AG09309 (cell line): ENCODE results near the gene MS4A4A.
"Not testable (repeated sequence)": the region's sequence is repeated elsewhere in the genome, so short reads cannot be mapped to it uniquely, and the experiment has no call there.

ENCODE experiments used
- DNase-seq: peaks from one replicate; pipeline ENCODE4 v3.0.0-alpha.2; 2010; ENCODE audit warnings: low read depth
- H3K4me3 ChIP-seq: 2 replicates; pipeline ENCODE4 v1.5.1; 2011; ENCODE audit warnings: mild to moderate bottlenecking, low read depth, low read length, moderate library complexity; ENCODE audit not compliant: control insufficient read depth
- TF ChIP-seq, protein P1 (sequence below): IDR thresholded peaks from 2 replicates; pipeline ENCODE4 v1.5.1; 2011; ENCODE audit warnings: mild to moderate bottlenecking, low read depth, low read length, inconsistent platforms; ENCODE audit not compliant: insufficient read depth, control insufficient read depth; ENCODE audit errors: missing control alignments

The MS4A4A gene

DNA sequence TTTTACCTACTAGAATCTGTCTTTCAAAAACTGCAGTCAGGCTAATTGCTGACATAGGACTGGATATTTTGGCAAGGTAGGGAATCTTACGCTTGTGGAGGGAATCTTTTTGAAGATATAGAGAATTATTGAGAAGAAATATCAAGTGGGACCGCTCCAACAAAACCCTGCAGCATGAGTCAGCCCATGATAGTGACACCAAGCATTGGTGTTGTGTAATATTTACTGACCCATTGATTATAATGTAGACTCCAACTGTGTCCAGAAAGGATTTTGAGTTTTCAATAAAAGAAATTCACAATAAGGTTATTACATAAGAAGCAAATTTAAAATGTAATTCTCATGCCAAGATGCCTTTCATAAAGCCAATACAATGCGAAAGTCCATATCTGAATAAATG is 20.7 kb downstream of the MS4A4A start:
- DNase-seq: no peak
- TF ChIP-seq, protein P1, sequence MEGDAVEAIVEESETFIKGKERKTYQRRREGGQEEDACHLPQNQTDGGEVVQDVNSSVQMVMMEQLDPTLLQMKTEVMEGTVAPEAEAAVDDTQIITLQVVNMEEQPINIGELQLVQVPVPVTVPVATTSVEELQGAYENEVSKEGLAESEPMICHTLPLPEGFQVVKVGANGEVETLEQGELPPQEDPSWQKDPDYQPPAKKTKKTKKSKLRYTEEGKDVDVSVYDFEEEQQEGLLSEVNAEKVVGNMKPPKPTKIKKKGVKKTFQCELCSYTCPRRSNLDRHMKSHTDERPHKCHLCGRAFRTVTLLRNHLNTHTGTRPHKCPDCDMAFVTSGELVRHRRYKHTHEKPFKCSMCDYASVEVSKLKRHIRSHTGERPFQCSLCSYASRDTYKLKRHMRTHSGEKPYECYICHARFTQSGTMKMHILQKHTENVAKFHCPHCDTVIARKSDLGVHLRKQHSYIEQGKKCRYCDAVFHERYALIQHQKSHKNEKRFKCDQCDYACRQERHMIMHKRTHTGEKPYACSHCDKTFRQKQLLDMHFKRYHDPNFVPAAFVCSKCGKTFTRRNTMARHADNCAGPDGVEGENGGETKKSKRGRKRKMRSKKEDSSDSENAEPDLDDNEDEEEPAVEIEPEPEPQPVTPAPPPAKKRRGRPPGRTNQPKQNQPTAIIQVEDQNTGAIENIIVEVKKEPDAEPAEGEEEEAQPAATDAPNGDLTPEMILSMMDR: no peak

GRCh38 chr11:60301884-60302283 is 21.4 kb downstream of the MS4A4A start:
- DNase-seq, H3K4me3 ChIP-seq: not testable (repeated sequence)

More for the DNA sequence above, 20.7 kb downstream of the MS4A4A start:
- H3K4me3 ChIP-seq: no peak overlapping the region

DNA sequence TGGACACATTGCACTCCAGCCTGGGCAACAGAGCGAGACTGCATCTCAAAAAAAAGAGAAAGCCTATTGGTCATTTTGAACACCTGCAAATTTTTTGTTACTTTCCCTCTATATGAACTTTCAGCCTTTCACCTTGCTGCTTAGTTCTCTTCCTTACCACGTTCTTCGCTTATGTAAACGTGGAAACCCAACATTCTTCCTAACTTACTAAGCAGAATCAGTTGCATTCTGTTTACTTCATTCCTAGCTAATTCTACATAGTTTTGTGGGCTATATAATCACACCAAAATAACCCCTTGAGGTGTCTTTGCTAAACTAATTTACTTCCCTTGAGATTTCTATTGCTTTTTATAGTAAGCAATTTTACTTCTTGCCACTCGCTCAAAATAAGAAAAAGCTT is 23.2 kb downstream of the MS4A4A start:
- no peak for DNase-seq
- TF ChIP-seq, protein P1: no peak
- H3K4me3 ChIP-seq: no peak overlapping the region

- TF ChIP-seq, protein P1: no peak
- no peak for DNase-seq
- no peak overlapping the region for H3K4me3 ChIP-seq
Measured at GRCh38 chr11:60305906-60306619, 25.6 kb downstream of the MS4A4A start.

DNA sequence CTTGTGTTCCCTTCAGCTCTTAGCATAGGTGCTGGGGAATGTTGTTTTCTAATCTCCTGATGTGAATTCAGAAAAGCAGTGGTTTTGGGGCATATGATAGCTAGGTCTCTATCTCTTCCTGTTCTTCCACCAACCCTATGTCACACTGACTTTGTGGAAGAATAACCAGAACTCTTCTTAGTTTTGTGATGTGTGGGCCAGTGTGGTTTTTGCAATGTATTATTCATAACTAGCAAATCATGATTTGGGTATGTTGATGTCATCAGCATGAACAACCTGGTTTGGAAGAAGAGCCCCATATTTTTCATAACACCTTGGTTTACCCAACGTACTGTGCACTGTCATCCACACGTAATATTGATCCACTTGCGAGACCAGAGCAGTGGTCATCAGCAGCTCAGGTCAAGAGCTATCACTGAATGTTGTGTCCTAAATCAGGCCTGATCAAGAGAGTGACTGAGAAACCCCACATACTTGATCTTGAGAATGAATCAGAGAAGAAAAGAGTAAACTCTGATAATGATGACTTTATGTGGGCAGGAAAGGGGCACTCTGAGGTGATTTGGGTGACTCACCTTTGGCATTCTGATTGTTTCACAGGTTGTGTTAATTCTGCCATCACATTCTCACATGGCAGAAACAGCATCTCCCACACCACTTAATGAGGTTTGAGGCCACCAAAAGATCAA is 27.2 kb downstream of the MS4A4A start:
- H3K4me3 ChIP-seq: no peak overlapping the region
- TF ChIP-seq, protein P1: no peak
- no peak for DNase-seq

- H3K4me3 ChIP-seq: no peak overlapping the region
- DNase-seq: no peak
- TF ChIP-seq, protein P1: no peak
Measured at GRCh38 chr11:60310407-60310998, 30.0 kb downstream of the MS4A4A start.
